ENCODE results near the gene BRAP.
"Not testable (repeated sequence)": the region's sequence is repeated elsewhere in the genome, so short reads cannot be mapped to it uniquely, and the experiment has no call there.

The BRAP gene

GRCh38 chr12:111685811-111686573 lies at the start of gene BRAP, which contains the start of gene ACAD10:
Gene BRAP, minus strand, starts transcription at chr12:111685956. Its CDS starts 164 bp downstream, at chr12:111685792.
Gene ACAD10, plus strand, starts transcription at chr12:111686053. Its CDS starts 6,657 bp downstream, at chr12:111692710.
- Mint-ChIP-seq H3K27me3 (no peaks in the 10 kb centered on the region), H3K36me3 (peaks cover 25% of the 10 kb centered on the region), H3K4me1 (peaks cover 40% of the 10 kb centered on the region), H3K9me3 (no peaks in the 10 kb centered on the region), H3K4me3 (peak within 1 kb of the TSS; percentile 98), H3K27ac (peak within 1 kb of the TSS; percentile 97)
- peak; percentile 98 for ATAC-seq

- H3K4me1 Mint-ChIP-seq = peaks cover 17% of the 10 kb centered on the region
- H3K27ac Mint-ChIP-seq = no peak overlapping the region
- H3K4me3 Mint-ChIP-seq = no peak overlapping the region
- no peaks in the 10 kb centered on the region for H3K9me3 Mint-ChIP-seq
- peaks cover 52% of the 10 kb centered on the region for H3K36me3 Mint-ChIP-seq
- no peaks in the 10 kb centered on the region for H3K27me3 Mint-ChIP-seq
- no peak for ATAC-seq
Measured at GRCh38 chr12:111733340-111733915, 47.7 kb upstream of the BRAP start.

- H3K9me3 Mint-ChIP-seq = no peaks in the 10 kb centered on the region
- no peak for ATAC-seq
- H3K27ac Mint-ChIP-seq = no peak overlapping the region
- peaks cover 17% of the 10 kb centered on the region for H3K4me1 Mint-ChIP-seq
- H3K4me3 Mint-ChIP-seq = no peak overlapping the region
- no peaks in the 10 kb centered on the region for H3K27me3 Mint-ChIP-seq
- peaks cover 54% of the 10 kb centered on the region for H3K36me3 Mint-ChIP-seq
Measured at GRCh38 chr12:111732786-111733185, 47.0 kb upstream of the BRAP start.

- ATAC-seq = peak; percentile 43
- H3K4me1 Mint-ChIP-seq = peaks cover 17% of the 10 kb centered on the region
Measured at GRCh38 chr12:111730420-111730819, 44.7 kb upstream of the BRAP start.

GRCh38 chr12:111728795-111729194 lies 43.0 kb upstream of the BRAP start:
- Mint-ChIP-seq H3K27ac (no peak overlapping the region), H3K4me3 (no peak overlapping the region), H3K4me1 (peaks cover 17% of the 10 kb centered on the region), H3K9me3 (no peaks in the 10 kb centered on the region), H3K36me3 (peaks cover 56% of the 10 kb centered on the region), H3K27me3 (no peaks in the 10 kb centered on the region)
- ATAC-seq = no peak

More at GRCh38 chr12:111730420-111730819, 44.7 kb upstream of the BRAP start:
- Mint-ChIP-seq H3K4me3 (no peak overlapping the region), H3K9me3 (no peaks in the 10 kb centered on the region), H3K27ac (peak overlapping the region; percentile 69), H3K27me3 (no peaks in the 10 kb centered on the region), H3K36me3 (peaks cover 51% of the 10 kb centered on the region)

- not testable (repeated sequence) for H3K9me3 Mint-ChIP-seq, H3K4me1 Mint-ChIP-seq, ATAC-seq, H3K27ac Mint-ChIP-seq, H3K4me3 Mint-ChIP-seq, H3K27me3 Mint-ChIP-seq
- H3K36me3 Mint-ChIP-seq = peaks cover 39% of the 10 kb centered on the region
Measured at GRCh38 chr12:111723646-111724360, 38.0 kb upstream of the BRAP start.

GRCh38 chr12:111720457-111720856 lies 34.7 kb upstream of the BRAP start:
- Mint-ChIP-seq H3K9me3 (no peaks in the 10 kb centered on the region), H3K27ac (no peak overlapping the region), H3K4me1 (no peaks in the 10 kb centered on the region), H3K36me3 (peaks cover 40% of the 10 kb centered on the region), H3K27me3 (no peaks in the 10 kb centered on the region), H3K4me3 (no peak overlapping the region)
- no peak for ATAC-seq

- not testable (repeated sequence) for H3K27me3 Mint-ChIP-seq, H3K9me3 Mint-ChIP-seq, H3K4me1 Mint-ChIP-seq, H3K4me3 Mint-ChIP-seq, ATAC-seq, H3K27ac Mint-ChIP-seq
- peaks cover 37% of the 10 kb centered on the region for H3K36me3 Mint-ChIP-seq
Measured at GRCh38 chr12:111719316-111719715, 33.6 kb upstream of the BRAP start.

- Mint-ChIP-seq H3K27me3 (no peaks in the 10 kb centered on the region), H3K36me3 (peaks cover 46% of the 10 kb centered on the region), H3K27ac (no peak overlapping the region), H3K4me3 (no peak overlapping the region), H3K9me3 (no peaks in the 10 kb centered on the region), H3K4me1 (no peaks in the 10 kb centered on the region)
- no peak for ATAC-seq
Measured at GRCh38 chr12:111715279-111715678, 29.5 kb upstream of the BRAP start.

- H3K4me1 Mint-ChIP-seq = no peaks in the 10 kb centered on the region
- H3K9me3 Mint-ChIP-seq = no peaks in the 10 kb centered on the region
- ATAC-seq = no peak
- peaks cover 56% of the 10 kb centered on the region for H3K36me3 Mint-ChIP-seq
- H3K27me3 Mint-ChIP-seq = no peaks in the 10 kb centered on the region
- no peak overlapping the region for H3K27ac Mint-ChIP-seq
- no peak overlapping the region for H3K4me3 Mint-ChIP-seq
Measured at GRCh38 chr12:111706145-111706544, 20.4 kb upstream of the BRAP start.

- no peak overlapping the region for H3K27ac Mint-ChIP-seq
- H3K36me3 Mint-ChIP-seq = peaks cover 55% of the 10 kb centered on the region
- no peak for ATAC-seq
- no peaks in the 10 kb centered on the region for H3K9me3 Mint-ChIP-seq
- H3K27me3 Mint-ChIP-seq = no peaks in the 10 kb centered on the region
- H3K4me1 Mint-ChIP-seq = no peaks in the 10 kb centered on the region
- H3K4me3 Mint-ChIP-seq = no peak overlapping the region
Measured at GRCh38 chr12:111705672-111706071, 19.9 kb upstream of the BRAP start.

GRCh38 chr12:111699962-111700361 lies 14.2 kb upstream of the BRAP start:
- Mint-ChIP-seq H3K36me3 (peaks cover 50% of the 10 kb centered on the region), H3K27ac (no peak overlapping the region), H3K27me3 (no peaks in the 10 kb centered on the region), H3K4me3 (no peak overlapping the region), H3K4me1 (no peaks in the 10 kb centered on the region), H3K9me3 (no peaks in the 10 kb centered on the region)
- no peak for ATAC-seq

GRCh38 chr12:111693818-111694217 lies 8.1 kb upstream of the BRAP start:
- no peak for ATAC-seq
- Mint-ChIP-seq H3K4me3 (no peak overlapping the region), H3K4me1 (no peaks in the 10 kb centered on the region), H3K27me3 (no peaks in the 10 kb centered on the region), H3K27ac (peak overlapping the region; percentile 16), H3K9me3 (no peaks in the 10 kb centered on the region), H3K36me3 (peaks cover 57% of the 10 kb centered on the region)

- ATAC-seq = no peak
- no peak overlapping the region for H3K27ac Mint-ChIP-seq
Measured at GRCh38 chr12:111692575-111693210, 6.9 kb upstream of the BRAP start.

GRCh38 chr12:111691262-111691661 lies 5.5 kb upstream of the BRAP start:
- ATAC-seq = no peak
- H3K27me3 Mint-ChIP-seq = no peaks in the 10 kb centered on the region
- no peak overlapping the region for H3K4me3 Mint-ChIP-seq

More at GRCh38 chr12:111692575-111693210, 6.9 kb upstream of the BRAP start:
- H3K36me3 Mint-ChIP-seq = peaks cover 48% of the 10 kb centered on the region
- no peaks in the 10 kb centered on the region for H3K9me3 Mint-ChIP-seq
- no peaks in the 10 kb centered on the region for H3K4me1 Mint-ChIP-seq
- H3K4me3 Mint-ChIP-seq = no peak overlapping the region
- no peaks in the 10 kb centered on the region for H3K27me3 Mint-ChIP-seq

More at GRCh38 chr12:111691262-111691661, 5.5 kb upstream of the BRAP start:
- Mint-ChIP-seq H3K9me3 (no peaks in the 10 kb centered on the region), H3K4me1 (peaks cover 13% of the 10 kb centered on the region), H3K27ac (no peak overlapping the region), H3K36me3 (peaks cover 46% of the 10 kb centered on the region)
